PC-3 (cell line): ENCODE data around the gene POLDIP3. TPM values are rescaled to one million over a fixed set of nuclear protein-coding genes. Genes with fewer than 3 reads are reported as not detected.

Experiments
- ATAC-seq: fragments of 200-7000 bp; cut with Tn5 transposase; 2 replicates; pipeline ENCODE4 v1.9.1; 2020; ENCODE audit warnings: mild to moderate bottlenecking, moderate library complexity
- BruUV-seq: library from RNA; stranded (reverse); fragments of 400-500 nt; replicated peaks from 2 replicates; lab custom pipeline; 2021; lab: Mats Ljungman, UMichigan
- CTCF ChIA-PET: fragments of 300-600 bp; sonication (Branson Sonifier 250); formaldehyde crosslinking; loops from one replicate; lab custom pipeline; 2022; ENCODE audit warnings: antibody characterized with exemption; lab: Charles Lee
- POLR2A ChIA-PET: fragments of 300-600 bp; sonication (Branson Sonifier 250); formaldehyde crosslinking; loops from one replicate; lab custom pipeline; 2022; ENCODE audit warnings: antibody characterized with exemption; ENCODE audit not compliant: unreplicated experiment; lab: Charles Lee
- DNase-seq: peaks from one replicate; pipeline ENCODE4 v3.0.0-alpha.2; 2015
- H2AFZ ChIP-seq: fragments of 300-600 bp; sonication (generic); 2 replicates; pipeline ENCODE4 v1.6.0; 2016; ENCODE audit warnings: antibody characterized with exemption, low read length
- H3F3A ChIP-seq: fragments of 300-600 bp; sonication (generic); one replicate; pipeline ENCODE4 v1.6.0; 2017; ENCODE audit warnings: antibody characterized with exemption, low read length, control low read depth, mild to moderate bottlenecking; ENCODE audit not compliant: unreplicated experiment
- H3K27ac ChIP-seq: fragments of 300-600 bp; sonication (generic); 2 replicates; pipeline ENCODE4 v1.5.1; 2016; ENCODE audit warnings: mild to moderate bottlenecking, low read length
- H3K27me3 ChIP-seq: fragments of 300-600 bp; sonication (generic); 2 replicates; pipeline ENCODE4 v1.6.1; 2016; ENCODE audit warnings: low read length, mixed read lengths
- H3K36me3 ChIP-seq: fragments of 300-600 bp; sonication (generic); 2 replicates; pipeline ENCODE4 v1.6.1; 2016; ENCODE audit warnings: low read depth, mixed run types, low read length, mixed read lengths
- H3K4me1 ChIP-seq: fragments of 300-600 bp; sonication (generic); 2 replicates; pipeline ENCODE4 v1.5.1; 2016; ENCODE audit warnings: low read length; ENCODE audit not compliant: insufficient read depth
- H3K4me2 ChIP-seq: fragments of 300-600 bp; sonication (generic); 2 replicates; pipeline ENCODE4 v1.6.0; 2016; ENCODE audit warnings: low read length
- H3K4me3 ChIP-seq: fragments of 300-600 bp; sonication (generic); 2 replicates; pipeline ENCODE4 v1.5.1; 2016; ENCODE audit warnings: mild to moderate bottlenecking, low read length, mixed read lengths
- H3K79me2 ChIP-seq: fragments of 300-600 bp; sonication (generic); 2 replicates; pipeline ENCODE4 v1.6.1; 2017; ENCODE audit warnings: low read length, mixed read lengths
- H3K9ac ChIP-seq: fragments of 300-600 bp; sonication (generic); 2 replicates; pipeline ENCODE4 v1.6.0; 2016; ENCODE audit warnings: mild to moderate bottlenecking, low read length
- H3K9me2 ChIP-seq: fragments of 300-600 bp; sonication (generic); replicated peaks from 2 replicates; pipeline ENCODE4 v1.6.1; 2016; ENCODE audit warnings: mixed run types, low read length, mixed read lengths
- H3K9me3 ChIP-seq: fragments of 300-600 bp; sonication (generic); 2 replicates; pipeline ENCODE4 v1.6.1; 2016; ENCODE audit warnings: low read length, mixed read lengths
- H4K20me1 ChIP-seq: fragments of 300-600 bp; sonication (generic); 2 replicates; pipeline ENCODE4 v1.6.1; 2016; ENCODE audit warnings: low read length, mixed read lengths
- CTCF ChIP-seq: fragments of 300-600 bp; sonication (generic); conservative IDR thresholded peaks from 2 replicates; pipeline ENCODE4 v1.5.1; 2017; ENCODE audit warnings: antibody characterized with exemption, low read depth, mild to moderate bottlenecking, low read length
- EZH2 ChIP-seq: fragments of 300-600 bp; sonication (generic); IDR thresholded peaks from one replicate; pipeline ENCODE4 v1.6.1; 2017; ENCODE audit warnings: antibody characterized with exemption, mild to moderate bottlenecking, low read length; ENCODE audit not compliant: unreplicated experiment
- EZH2phosphoT487 ChIP-seq: fragments of 300-600 bp; sonication (generic); IDR thresholded peaks from 2 replicates; pipeline ENCODE4 v1.6.1; 2018; ENCODE audit warnings: mild to moderate bottlenecking, antibody characterized with exemption, low read length, borderline replicate concordance
- intact Hi-C: fragments of 100-400 bp; cut with micrococcal nuclease; formaldehyde crosslinking; loops from 2 replicates; pipeline ENCODE4 v1.9.0; 2023
- total RNA-seq: library from RNA; depleted of rRNA; stranded (reverse); fragments of >200 nt; gene quantifications from 2 replicates; pipeline ENCODE4 v1.2.3, GENCODE V29; 2014

POLDIP3 gene
- total RNA-seq, 1 experiment from 2014 or later = 32.4 TPM

GRCh38 chr22:42653999-42654398, 39.3 kb upstream of the POLDIP3 start:
- POLR2A ChIA-PET = no interaction called here
- BruUV-seq = no TSS peak

GRCh38 chr22:42651134-42651533, 36.5 kb upstream of the POLDIP3 start:
- no peak overlapping the region for H3K4me2 ChIP-seq
- CTCF ChIA-PET = no interaction called here
- peak; percentile 27; the same call in 1 of the 2 replicates for ATAC-seq
- no peaks in the 10 kb centered on the region for H3K36me3 ChIP-seq
- no peak overlapping the region for H3K27ac ChIP-seq
- BruUV-seq = no TSS peak
- no peak for TF ChIP-seq EZH2phosphoT487
- no peak for TF ChIP-seq EZH2
- TF ChIP-seq CTCF = no peak
- no peak overlapping the region for H2AFZ ChIP-seq
- no peaks in the 10 kb centered on the region for H3K27me3 ChIP-seq
- H3K9me3 ChIP-seq = no peaks in the 10 kb centered on the region
- H3K4me1 ChIP-seq = peaks cover 9% of the 10 kb centered on the region
- H4K20me1 ChIP-seq = peaks cover 7% of the 10 kb centered on the region; the same call in 1 of the 2 replicates
- H3K9me2 ChIP-seq = no peaks in the 10 kb centered on the region
- no peaks in the 10 kb centered on the region for H3F3A ChIP-seq
- peak; percentile 50 for DNase-seq
- H3K9ac ChIP-seq = no peak overlapping the region
- intact Hi-C loops = no loop called here
- peaks cover 28% of the 10 kb centered on the region for H3K79me2 ChIP-seq
- POLR2A ChIA-PET = no interaction called here
- H3K4me3 ChIP-seq = no peak overlapping the region

More at GRCh38 chr22:42653999-42654398, 39.3 kb upstream of the POLDIP3 start:
- intact Hi-C loops = no loop called here
- no peaks in the 10 kb centered on the region for H3K9me2 ChIP-seq
- ATAC-seq = no peak
- no peak for TF ChIP-seq CTCF
- no peak for TF ChIP-seq EZH2phosphoT487
- no peak for TF ChIP-seq EZH2
- CTCF ChIA-PET = no interaction called here
- H3K27me3 ChIP-seq = no peaks in the 10 kb centered on the region
- no peak overlapping the region for H2AFZ ChIP-seq
- no peaks in the 10 kb centered on the region for H3K4me1 ChIP-seq
- no peak overlapping the region for H3K4me2 ChIP-seq
- no peaks in the 10 kb centered on the region for H3F3A ChIP-seq
- no peak for DNase-seq
- H3K9me3 ChIP-seq = no peaks in the 10 kb centered on the region
- no peak overlapping the region for H3K27ac ChIP-seq
- H3K36me3 ChIP-seq = no peaks in the 10 kb centered on the region
- H3K9ac ChIP-seq = no peak overlapping the region
- H3K79me2 ChIP-seq = no peaks in the 10 kb centered on the region
- no peak overlapping the region for H3K4me3 ChIP-seq
- no peaks in the 10 kb centered on the region for H4K20me1 ChIP-seq
